ENCODE results near the gene PPEF2.

Gene PPEF2

GRCh38 chr4:75822416-75822815 is 79.8 kb downstream of the PPEF2 start:
- DNase-seq = no peak

GRCh38 chr4:75821966-75822365 is 80.3 kb downstream of the PPEF2 start:
- no peak for DNase-seq

- no peak for DNase-seq
These were observed 81.0 kb downstream of the PPEF2 start for GRCh38 chr4:75821216-75821615.

- no peak for DNase-seq
These were observed 81.6 kb downstream of the PPEF2 start for GRCh38 chr4:75820676-75821075.

- no peak for DNase-seq
These were observed 82.1 kb downstream of the PPEF2 start for GRCh38 chr4:75820197-75820596.

- DNase-seq = no peak
These were observed 83.1 kb downstream of the PPEF2 start for GRCh38 chr4:75819121-75819520.

- no peak for DNase-seq
These were observed 84.4 kb downstream of the PPEF2 start for GRCh38 chr4:75817901-75818300.

All from activated CD4-positive, alpha-beta T cell treated with anti-CD3 and anti-CD28 coated beads for 1 hour (primary cell).